Fibroblast of upper back skin (primary cell): ENCODE results near the gene BRD8.
A peak's percentile ranks its signal among the peaks of the same experiment; 100 is the strongest.
"Not testable (repeated sequence)": the region's sequence is repeated elsewhere in the genome, so short reads cannot be mapped to it uniquely, and the experiment has no call there.

Experiments used
- DNase-seq: peaks from one replicate; pipeline ENCODE4 v3.0.0-alpha.2; 2013

The BRD8 gene

DNA sequence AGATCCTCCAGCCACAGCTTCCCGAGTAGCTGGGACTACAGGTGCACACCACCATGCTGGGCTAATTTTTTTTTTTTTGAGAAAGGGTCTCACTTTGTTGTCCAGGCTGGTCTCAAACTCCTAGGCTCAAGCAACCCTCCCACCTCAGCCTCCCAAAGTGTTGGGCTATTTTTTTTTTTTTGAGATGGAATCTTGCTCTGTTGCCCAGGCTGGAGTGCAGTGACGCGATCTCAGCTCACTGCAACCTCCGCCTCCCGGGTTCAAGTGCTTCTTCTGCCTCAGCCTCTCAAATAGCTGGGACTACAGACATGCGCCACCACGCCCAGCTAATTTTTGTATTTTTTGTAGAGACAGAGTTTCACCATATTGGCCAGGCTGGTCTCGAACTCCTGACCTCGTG lies 22.5 kb downstream of the BRD8 start:
- DNase-seq: not testable (repeated sequence)

DNA sequence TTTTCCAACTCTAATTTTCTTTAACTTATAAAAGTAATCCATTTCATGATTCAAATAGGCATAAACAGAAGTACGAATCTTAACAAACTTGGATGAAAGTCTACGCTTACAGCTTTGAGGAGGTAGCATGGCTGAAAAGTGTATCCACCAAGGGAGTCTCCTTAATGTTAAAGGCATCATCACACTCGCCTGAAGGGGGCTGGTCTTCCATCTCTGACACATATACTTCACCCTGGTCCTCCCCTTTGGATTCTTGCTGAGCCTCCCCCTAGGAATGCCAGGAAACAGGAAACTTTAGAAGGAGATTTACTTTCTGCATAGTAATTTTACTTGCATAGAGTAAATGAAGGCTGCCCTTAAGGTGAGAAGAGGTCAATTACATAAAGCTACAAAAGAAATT lies 28.9 kb downstream of the BRD8 start:
- DNase-seq: peak; percentile 38

DNA sequence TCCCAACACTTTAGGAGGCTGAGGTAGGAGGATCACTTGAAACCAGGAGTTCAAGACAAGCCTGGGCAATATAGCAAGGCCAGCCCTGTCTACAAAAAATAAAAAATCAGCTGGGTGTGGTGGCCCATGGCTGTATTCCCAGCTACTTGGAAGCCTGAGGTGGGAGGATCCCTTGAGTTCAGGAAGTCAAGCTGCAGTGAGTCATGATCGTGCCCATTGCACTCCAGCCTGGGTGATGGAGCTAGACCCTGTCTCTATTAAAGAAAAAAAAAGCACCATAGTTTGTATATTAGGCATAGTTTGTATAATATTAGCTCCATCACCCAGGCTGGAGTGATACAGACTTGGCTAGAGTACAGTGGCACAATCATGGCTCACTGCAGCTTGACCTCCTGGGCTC lies 29.6 kb downstream of the BRD8 start:
- DNase-seq: peak; percentile 65

DNA sequence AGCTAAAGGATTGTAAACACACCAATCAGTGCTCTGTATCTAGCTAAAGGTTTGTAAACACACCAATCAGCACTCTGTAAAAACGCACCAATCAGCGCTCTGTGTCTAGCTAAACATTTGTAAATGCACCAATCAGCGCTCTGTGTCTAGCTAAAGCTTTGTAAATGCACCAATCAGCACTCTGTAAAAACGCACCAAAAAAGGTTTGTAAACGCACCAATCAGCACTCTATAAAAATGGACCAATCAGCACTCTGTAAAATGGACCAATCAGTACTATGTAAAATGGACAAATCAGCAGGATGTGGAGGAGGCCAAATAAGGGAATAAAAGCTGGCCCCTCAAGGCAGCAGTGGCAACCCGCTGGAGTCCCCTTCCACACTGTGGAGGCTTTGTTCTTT lies 34.9 kb downstream of the BRD8 start:
- DNase-seq: not testable (repeated sequence)

DNA sequence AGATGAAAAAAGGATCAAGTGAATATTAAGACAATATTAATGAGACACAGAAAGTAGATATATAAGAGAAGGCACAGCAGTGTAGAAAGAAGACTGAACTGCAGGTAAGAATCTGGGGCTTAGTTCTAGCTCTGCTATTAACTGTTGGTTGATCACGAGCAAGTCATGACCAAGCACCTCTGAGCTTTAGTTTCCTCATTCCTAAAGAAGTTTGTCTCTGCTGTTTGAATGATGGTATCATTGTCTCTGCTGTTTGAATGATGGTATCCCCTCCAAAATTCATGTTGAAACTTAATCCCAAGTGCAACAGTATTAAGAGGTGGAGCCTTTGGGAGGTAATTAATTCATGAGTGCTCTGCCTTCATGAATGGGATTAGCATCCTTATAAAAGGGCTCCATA lies 36.7 kb downstream of the BRD8 start:
- no peak for DNase-seq

- DNase-seq: no peak
These were observed 38.2 kb downstream of the BRD8 start for GRCh38 chr5:138140268-138140667.

DNA sequence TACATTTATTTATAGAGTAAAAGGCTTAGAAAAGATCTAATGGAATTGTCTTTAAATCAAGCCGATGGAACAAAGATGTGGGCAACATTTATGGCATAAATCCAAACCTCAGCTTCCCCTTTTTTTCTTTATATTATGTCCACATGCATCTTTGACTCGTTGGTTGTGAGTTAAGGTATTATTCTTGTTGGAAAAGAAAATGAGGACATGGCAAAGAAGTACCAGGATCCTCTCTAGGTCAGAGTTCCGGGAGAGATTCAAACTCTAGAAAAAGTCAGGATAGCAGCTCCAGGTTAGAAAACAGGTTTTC lies 38.7 kb downstream of the BRD8 start:
- DNase-seq: no peak

- DNase-seq: peak; percentile 43
These were observed 39.3 kb downstream of the BRD8 start, which contains the start of gene NME5 for GRCh38 chr5:138138949-138139780. Gene NME5, minus strand, starts transcription at chr5:138139428. Its CDS starts 648 bp downstream, at chr5:138138780.

- no peak for DNase-seq
These were observed 45.9 kb downstream of the BRD8 start for GRCh38 chr5:138132543-138132942.

GRCh38 chr5:138129347-138129746 lies 49.1 kb downstream of the BRD8 start:
- DNase-seq: no peak

GRCh38 chr5:138128334-138128733 lies 50.1 kb downstream of the BRD8 start:
- no peak for DNase-seq

GRCh38 chr5:138115254-138115653 lies 63.2 kb downstream of the BRD8 start:
- no peak for DNase-seq

DNA sequence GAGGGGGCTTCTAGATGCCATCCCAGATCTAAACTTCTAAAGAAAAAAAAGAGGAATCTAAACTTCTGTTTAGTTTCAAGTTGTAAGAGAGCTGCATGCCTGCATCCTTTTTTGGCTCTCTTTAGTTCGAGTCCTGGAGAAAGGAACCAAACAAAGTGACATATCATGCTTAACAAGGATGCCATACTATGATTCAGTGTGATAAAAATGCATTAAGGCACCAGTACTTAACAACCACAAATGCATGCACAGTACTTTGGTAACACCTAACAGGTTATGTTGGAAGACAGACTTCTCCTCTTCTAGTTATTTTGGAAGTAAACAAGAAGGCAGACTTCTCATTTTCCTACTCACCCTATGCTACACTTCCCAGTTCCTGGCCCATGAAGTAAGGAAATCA lies 66.5 kb downstream of the BRD8 start:
- peak; percentile 25 for DNase-seq

- no peak for DNase-seq
These were observed 67.2 kb downstream of the BRD8 start for GRCh38 chr5:138111181-138111580.

GRCh38 chr5:138110266-138110963 lies 68.0 kb downstream of the BRD8 start:
- peak; percentile 5 for DNase-seq

DNA sequence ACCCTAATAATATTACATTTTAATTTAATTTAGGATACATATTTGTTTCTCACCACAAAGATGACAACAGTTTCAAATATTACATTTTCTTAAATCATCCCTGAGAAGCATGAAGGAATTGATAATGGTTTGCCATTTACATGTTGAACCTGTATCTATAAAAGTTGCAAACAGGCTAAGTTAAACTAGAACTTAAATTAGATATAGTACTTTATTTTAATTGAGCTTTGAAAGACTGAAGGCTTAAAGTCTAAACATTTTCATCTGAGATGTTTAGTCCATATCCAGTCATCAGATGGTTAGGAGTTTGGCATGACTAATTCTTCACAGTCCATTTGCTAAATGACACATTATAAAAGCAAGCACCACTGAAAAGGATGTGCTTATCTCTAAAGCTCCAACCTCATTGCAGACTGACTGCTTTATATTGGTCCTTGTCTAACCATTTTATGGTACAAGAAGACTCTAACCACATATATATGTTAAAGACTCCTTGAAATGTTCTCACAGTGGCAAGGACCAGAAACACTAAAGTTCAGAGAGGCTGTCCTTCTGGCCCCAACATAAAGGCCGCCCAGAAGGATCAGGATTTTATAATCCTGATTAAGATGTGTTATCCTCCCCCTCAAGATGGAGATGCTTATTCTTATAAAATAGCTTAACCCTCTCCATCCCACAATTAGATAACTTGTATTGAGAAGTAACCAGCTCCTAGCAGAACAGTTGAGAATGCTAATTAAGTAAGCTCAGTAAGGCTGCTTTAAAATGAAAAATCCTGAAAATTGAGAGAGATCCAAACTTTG lies 68.8 kb downstream of the BRD8 start:
- DNase-seq: no peak

GRCh38 chr5:138107213-138107612 lies 71.2 kb downstream of the BRD8 start:
- no peak for DNase-seq

DNA sequence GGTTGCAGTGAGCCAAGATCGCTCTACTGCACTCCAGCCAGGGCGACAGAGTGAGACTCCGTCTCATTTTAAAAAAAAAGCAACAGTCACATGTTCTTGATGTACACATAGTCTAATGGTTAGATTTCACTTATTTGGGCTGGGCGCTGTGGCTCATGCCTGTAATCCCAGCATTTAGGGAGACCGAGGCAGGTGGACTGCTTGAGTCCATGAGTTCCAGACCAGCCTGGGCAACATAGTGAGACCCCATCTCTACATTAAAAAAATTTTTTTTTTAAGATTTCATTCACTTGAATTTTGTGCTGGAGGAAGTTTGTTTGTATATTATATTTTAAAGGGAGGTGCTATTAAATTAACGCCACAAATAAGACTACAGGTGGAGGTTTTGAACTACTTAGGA lies 72.7 kb downstream of the BRD8 start:
- no peak for DNase-seq

GRCh38 chr5:138103319-138103637 lies 75.2 kb downstream of the BRD8 start:
- no peak for DNase-seq

DNA sequence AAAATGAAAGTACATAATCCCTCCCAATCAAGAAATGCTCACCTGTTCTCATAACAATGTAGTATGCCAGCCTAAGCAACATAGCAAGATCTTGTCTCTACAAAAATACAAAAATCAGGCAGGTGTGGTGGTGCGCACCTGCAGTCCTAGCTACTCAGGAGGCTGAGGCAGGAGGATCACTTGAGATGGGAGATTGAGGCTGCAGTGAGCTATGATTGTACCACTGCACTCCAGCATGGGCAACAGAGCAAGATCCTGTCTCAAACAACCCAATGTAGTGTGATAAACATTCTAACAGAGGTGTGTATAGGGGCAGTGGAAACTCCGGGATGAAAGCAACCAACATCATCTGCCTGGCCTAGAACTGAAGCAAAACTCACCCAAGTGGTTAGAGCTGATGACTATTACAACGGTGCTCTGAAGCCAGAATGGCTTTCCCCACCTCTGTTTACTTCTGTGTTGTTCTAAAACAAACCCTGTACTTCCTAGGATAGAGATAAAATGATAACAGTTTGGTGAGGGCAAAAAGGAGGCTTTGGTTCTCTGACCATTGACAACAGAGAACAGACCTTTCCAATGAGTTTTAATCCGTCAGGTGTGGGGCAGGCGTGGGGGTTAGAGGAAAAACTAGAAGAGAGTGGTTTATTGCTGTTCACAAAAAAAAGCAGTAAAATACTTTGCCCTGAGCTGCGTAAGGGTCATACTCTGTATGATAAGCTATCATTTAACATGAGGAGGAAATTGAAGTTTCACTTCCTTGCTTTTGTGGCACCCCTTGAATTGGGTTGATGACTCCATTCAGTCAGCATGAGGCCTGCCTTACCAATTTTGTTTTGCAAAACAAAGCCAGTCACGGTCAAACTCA lies 75.7 kb downstream of the BRD8 start:
- no peak for DNase-seq

DNA sequence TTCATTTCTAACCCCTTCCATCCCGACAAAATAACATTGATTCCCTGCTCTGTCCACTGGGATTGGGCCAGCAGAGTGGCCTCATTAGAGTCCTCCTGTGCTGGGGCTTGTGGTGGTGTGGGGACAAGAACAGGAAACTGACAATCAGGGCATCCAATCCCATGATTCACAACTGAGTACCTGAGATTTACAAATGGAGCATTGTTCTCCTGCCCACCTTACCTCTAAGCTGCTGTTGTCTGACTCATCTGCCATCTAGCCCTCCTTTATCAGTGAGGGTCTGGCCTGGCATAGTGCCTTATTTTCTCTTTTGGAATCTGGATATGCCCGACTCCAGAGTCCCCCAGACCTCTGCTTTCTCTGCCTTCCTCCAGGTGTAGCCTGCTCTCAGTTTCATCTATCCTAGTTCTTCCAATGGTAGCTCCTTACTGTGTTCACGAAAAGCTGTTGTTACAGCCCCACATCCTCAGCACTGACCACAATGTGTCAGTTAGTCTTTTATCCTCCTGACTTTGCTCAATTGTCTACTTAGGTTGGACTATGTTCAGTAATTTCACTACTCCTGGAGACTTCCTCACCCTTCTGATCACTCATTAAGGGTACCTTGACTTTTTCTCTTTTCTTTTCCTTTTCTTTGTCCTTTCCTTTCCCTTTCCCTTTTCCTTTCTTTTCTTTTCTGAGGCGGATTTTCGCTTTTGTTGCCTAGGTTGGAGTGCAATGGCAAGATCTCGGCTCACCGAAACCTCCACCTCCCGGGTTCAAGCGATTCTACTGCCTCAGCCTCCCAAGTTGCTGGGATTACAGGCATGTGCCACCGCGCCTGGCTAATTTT lies 81.2 kb downstream of the BRD8 start:
- DNase-seq: no peak

DNA sequence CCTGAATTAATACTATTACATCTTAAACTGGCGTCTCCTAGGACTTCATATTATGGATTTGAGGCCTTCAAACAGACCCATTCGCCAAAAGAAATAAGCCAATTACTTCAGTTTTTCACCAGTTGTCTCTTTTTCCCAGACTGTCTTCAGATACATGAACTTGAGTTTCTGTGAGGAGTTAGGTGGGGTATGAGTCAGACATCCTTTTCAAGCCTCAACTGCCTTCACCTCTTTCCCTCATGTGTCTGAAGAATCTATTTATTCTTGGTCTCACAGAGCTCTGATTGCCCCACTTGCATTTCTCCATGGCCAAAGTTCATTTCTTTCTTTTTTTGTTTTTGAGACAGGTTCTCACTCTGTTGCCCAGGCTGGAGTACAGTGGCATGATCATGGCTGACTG lies 82.1 kb downstream of the BRD8 start:
- DNase-seq: no peak
